PC-9 (cell line): ENCODE results near the gene HS3ST4. TPM values are rescaled to one million over a fixed set of nuclear protein-coding genes. Genes with fewer than 3 reads are reported as not detected.

Experiments
- BruUV-seq: library from RNA; stranded (reverse); fragments of 400-500 nt; replicated peaks from 2 replicates; lab custom pipeline; 2021; lab: Mats Ljungman, UMichigan
- CTCF ChIA-PET: fragments of 300-600 bp; sonication (Branson Sonifier 250); formaldehyde crosslinking; loops from one replicate; lab custom pipeline; 2022; ENCODE audit warnings: antibody characterized with exemption; lab: Charles Lee
- POLR2A ChIA-PET: fragments of 300-600 bp; sonication (Branson Sonifier 250); formaldehyde crosslinking; loops from one replicate; lab custom pipeline; 2022; ENCODE audit warnings: antibody characterized with exemption; ENCODE audit not compliant: unreplicated experiment; lab: Charles Lee
- DNase-seq, 2 experiments: peaks; one replicate each; pipeline versions ENCODE4 v3.0.0 to v3.0.0-alpha.2; 2015 to 2022; ENCODE audit warnings: mixed read lengths in 1 of 2
- H2AFZ ChIP-seq: fragments of 200-600 bp; sonication (generic); 2 replicates; pipeline ENCODE4 v1.8.1; 2017; ENCODE audit warnings: antibody characterized with exemption
- H3F3A ChIP-seq: fragments of 200-600 bp; sonication (generic); 2 replicates; pipeline ENCODE4 v1.8.1; 2017; ENCODE audit warnings: antibody characterized with exemption, mild to moderate bottlenecking, low read depth; ENCODE audit not compliant: insufficient read depth
- H3K27ac ChIP-seq: fragments of 200-600 bp; sonication (generic); 2 replicates; pipeline ENCODE4 v1.6.1; 2016; ENCODE audit warnings: mixed run types
- H3K27me3 ChIP-seq: fragments of 200-600 bp; sonication (generic); 2 replicates; pipeline ENCODE4 v1.6.1; 2016; ENCODE audit warnings: low read depth, mixed run types; ENCODE audit not compliant: insufficient read depth
- H3K36me3 ChIP-seq: fragments of 200-600 bp; sonication (generic); 2 replicates; pipeline ENCODE4 v1.6.1; 2016; ENCODE audit warnings: low read depth, mixed run types
- H3K4me1 ChIP-seq: fragments of 200-600 bp; sonication (generic); replicated peaks from 2 replicates; pipeline ENCODE4 v1.6.1; 2016; ENCODE audit warnings: mixed run types; ENCODE audit not compliant: insufficient read depth
- H3K4me2 ChIP-seq: fragments of 200-600 bp; sonication (generic); 2 replicates; pipeline ENCODE4 v1.6.1; 2017; ENCODE audit warnings: mixed run types
- H3K4me3 ChIP-seq: fragments of 200-600 bp; sonication (generic); 2 replicates; pipeline ENCODE4 v1.6.1; 2016; ENCODE audit warnings: mixed run types
- H3K79me2 ChIP-seq: fragments of 200-600 bp; sonication (generic); 2 replicates; pipeline ENCODE4 v1.6.1; 2017; ENCODE audit warnings: low read depth, mixed run types
- H3K9me2 ChIP-seq: fragments of 200-600 bp; sonication (generic); 2 replicates; pipeline ENCODE4 v1.8.1; 2017; ENCODE audit warnings: mild to moderate bottlenecking; ENCODE audit not compliant: insufficient read depth
- H3K9me3 ChIP-seq: fragments of 200-600 bp; sonication (generic); 2 replicates; pipeline ENCODE4 v1.8.1; 2016; ENCODE audit warnings: low read depth; ENCODE audit not compliant: insufficient read depth
- H4K20me1 ChIP-seq: fragments of 200-600 bp; sonication (generic); 2 replicates; pipeline ENCODE4 v1.8.1; 2017; ENCODE audit not compliant: insufficient read depth
- CTCF ChIP-seq: fragments of 200-600 bp; sonication (generic); conservative IDR thresholded peaks from 2 replicates; pipeline ENCODE4 v1.6.1; 2017; ENCODE audit warnings: mixed run types, antibody characterized with exemption, mild to moderate bottlenecking, moderate library complexity
- EZH2 ChIP-seq: fragments of 200-600 bp; sonication (generic); IDR thresholded peaks from 2 replicates; pipeline ENCODE4 v1.8.0; 2017; ENCODE audit warnings: antibody characterized with exemption, low read depth
- intact Hi-C: fragments of 100-400 bp; cut with micrococcal nuclease; formaldehyde crosslinking; loops from one replicate; pipeline ENCODE4 v1.10.0; 2022; ENCODE audit not compliant: unreplicated experiment
- total RNA-seq: library from RNA; stranded (reverse); gene quantifications from 2 replicates; pipeline ENCODE4 v1.2.3, GENCODE V29; 2021

Gene HS3ST4
- total RNA-seq, 1 experiment from 2014 or later: not detected

- Histone ChIP-seq H3F3A (no peaks in the 10 kb centered on the region), H3K36me3 (no peaks in the 10 kb centered on the region), H4K20me1 (no peaks in the 10 kb centered on the region), H3K79me2 (no peaks in the 10 kb centered on the region), H3K4me1 (no peaks in the 10 kb centered on the region), H3K27me3 (peaks cover 51% of the 10 kb centered on the region), H2AFZ (no peak overlapping the region), H3K9me3 (no peaks in the 10 kb centered on the region), H3K4me2 (no peak overlapping the region), H3K4me3 (no peak overlapping the region), H3K9me2 (no peaks in the 10 kb centered on the region), H3K27ac (no peak overlapping the region)
- DNase-seq: no peak
- no peak for TF ChIP-seq CTCF
- no peak for TF ChIP-seq EZH2
- ChIA-PET CTCF (no interaction called here), POLR2A (no interaction called here)
- intact Hi-C loops: no loop called here
- BruUV-seq: no TSS peak
These were observed 22.2 kb downstream of the HS3ST4 start for GRCh38 chr16:25713785-25714570.

DNA sequence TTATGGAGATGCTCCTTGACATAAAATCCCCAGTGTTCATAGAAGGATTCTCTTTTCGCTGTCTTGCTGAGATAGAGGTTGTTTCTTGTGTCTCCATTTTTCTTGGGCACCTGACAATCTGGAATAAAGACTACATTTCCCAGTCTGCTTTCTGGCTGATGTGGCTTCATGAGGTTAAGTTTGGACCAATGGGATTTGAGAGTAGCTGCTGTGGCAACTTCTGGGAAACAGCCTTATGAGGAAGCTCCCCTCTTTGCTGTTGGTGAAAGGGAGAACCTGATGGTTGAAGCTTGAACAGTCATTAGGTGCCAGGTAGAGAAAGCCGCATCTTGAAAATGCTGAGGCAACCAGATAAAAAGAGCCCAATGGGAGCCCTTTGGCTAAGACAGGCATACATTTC, 24.4 kb downstream of the HS3ST4 start:
- no peaks in the 10 kb centered on the region for H3K9me3 ChIP-seq
- no peaks in the 10 kb centered on the region for H4K20me1 ChIP-seq
- H3K27ac ChIP-seq: no peak overlapping the region
- H3K4me3 ChIP-seq: no peak overlapping the region
- H2AFZ ChIP-seq: no peak overlapping the region
- no peaks in the 10 kb centered on the region for H3F3A ChIP-seq
- no peak for DNase-seq
- H3K36me3 ChIP-seq: no peaks in the 10 kb centered on the region
- H3K27me3 ChIP-seq: peaks cover 41% of the 10 kb centered on the region
- no peak overlapping the region for H3K4me2 ChIP-seq
- no peaks in the 10 kb centered on the region for H3K9me2 ChIP-seq
- no peaks in the 10 kb centered on the region for H3K4me1 ChIP-seq
- no TSS peak for BruUV-seq
- ChIA-PET CTCF (no interaction called here), POLR2A (no interaction called here)
- H3K79me2 ChIP-seq: no peaks in the 10 kb centered on the region
- intact Hi-C loops: no loop called here
- TF ChIP-seq EZH2 (no peak), CTCF (no peak)

DNA sequence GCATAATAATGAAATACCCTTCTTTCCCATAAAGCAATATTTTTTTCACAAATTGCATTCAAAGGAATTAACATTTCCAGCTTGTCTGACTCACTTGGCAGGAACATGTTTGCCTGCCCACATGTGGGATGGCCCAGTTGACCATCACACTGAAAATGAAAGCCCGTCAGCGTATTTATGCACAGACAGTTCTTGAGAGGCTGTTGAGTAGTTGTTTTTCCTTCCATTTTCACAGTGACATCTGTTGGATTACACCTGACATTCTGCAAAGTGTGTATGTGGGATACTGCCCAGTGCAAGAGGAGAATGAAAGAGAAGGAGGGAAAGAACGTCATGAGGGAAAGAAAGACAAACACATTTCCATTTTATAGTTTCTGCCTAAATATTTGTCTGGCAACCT, 29.7 kb downstream of the HS3ST4 start:
- H3K36me3 ChIP-seq: no peaks in the 10 kb centered on the region
- no peak for DNase-seq
- ChIA-PET POLR2A (no interaction called here), CTCF (no interaction called here)
- H3K9me2 ChIP-seq: no peaks in the 10 kb centered on the region
- no peak overlapping the region for H2AFZ ChIP-seq
- intact Hi-C loops: no loop called here
- H3F3A ChIP-seq: no peaks in the 10 kb centered on the region
- H3K27me3 ChIP-seq: peaks cover 7% of the 10 kb centered on the region; the same call in 1 of the 2 replicates
- no peaks in the 10 kb centered on the region for H3K9me3 ChIP-seq
- no peak overlapping the region for H3K4me2 ChIP-seq
- H3K27ac ChIP-seq: no peak overlapping the region
- no peaks in the 10 kb centered on the region for H4K20me1 ChIP-seq
- no peaks in the 10 kb centered on the region for H3K4me1 ChIP-seq
- BruUV-seq: no TSS peak
- H3K79me2 ChIP-seq: no peaks in the 10 kb centered on the region
- H3K4me3 ChIP-seq: no peak overlapping the region
- TF ChIP-seq CTCF (no peak), EZH2 (no peak)
